SIG-M5 treated with dmso at 0.1 percent for 504 hours (cell line): ENCODE measurements around the gene GOLGA6L2.
"Not testable (repeated sequence)": the region's sequence is repeated elsewhere in the genome, so short reads cannot be mapped to it uniquely, and the experiment has no call there.

ENCODE experiments used
- DNase-seq: peaks from one replicate; lab custom pipeline; 2025; ENCODE audit not compliant: unreplicated experiment; lab: John Stamatoyannopoulos, UW

The GOLGA6L2 gene

DNA sequence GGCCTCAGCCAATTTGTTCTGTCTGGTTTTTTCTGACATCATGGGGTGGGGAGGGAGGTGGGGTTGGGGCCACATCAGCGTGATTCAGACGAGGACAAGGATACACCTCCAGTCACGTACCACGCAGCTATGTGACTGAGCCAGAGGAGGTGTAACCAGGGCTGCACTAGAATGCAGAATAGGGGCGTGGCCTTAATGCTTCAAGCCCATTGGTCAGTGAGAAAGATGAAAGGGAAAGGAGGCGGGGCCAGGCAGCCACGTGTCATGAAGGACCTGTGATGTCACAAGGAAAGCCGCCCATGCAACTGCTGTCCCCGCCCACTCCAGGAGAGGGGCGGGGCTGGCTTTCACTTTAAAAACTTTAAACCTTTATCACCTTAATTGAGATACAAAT, at the start of gene GOLGA6L2:
TSS of gene GOLGA6L2 (minus strand) at position 137 of the 394 bp plus-strand sequence. CDS start at position 75, 62 bp downstream.
- DNase-seq, result no peak

DNA sequence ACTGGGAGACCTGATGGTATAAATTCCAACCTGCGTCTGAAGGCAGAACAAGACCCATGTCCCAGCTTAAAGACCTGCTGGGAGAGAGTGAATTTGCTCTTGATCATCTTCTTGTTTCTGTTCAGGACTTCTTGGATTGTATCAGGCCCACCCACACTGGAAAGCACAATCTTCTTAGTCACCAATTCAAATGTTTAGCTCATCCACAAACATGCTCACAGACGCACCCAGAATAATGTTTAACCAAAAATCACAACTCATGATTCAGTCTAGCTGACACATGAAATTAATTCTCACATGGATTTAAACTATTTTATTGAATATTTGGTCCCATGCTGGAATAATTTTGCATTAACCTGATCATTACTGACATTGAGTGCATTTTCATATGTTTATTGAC, 37.8 kb upstream of the GOLGA6L2 start:
- no peak for DNase-seq

DNA sequence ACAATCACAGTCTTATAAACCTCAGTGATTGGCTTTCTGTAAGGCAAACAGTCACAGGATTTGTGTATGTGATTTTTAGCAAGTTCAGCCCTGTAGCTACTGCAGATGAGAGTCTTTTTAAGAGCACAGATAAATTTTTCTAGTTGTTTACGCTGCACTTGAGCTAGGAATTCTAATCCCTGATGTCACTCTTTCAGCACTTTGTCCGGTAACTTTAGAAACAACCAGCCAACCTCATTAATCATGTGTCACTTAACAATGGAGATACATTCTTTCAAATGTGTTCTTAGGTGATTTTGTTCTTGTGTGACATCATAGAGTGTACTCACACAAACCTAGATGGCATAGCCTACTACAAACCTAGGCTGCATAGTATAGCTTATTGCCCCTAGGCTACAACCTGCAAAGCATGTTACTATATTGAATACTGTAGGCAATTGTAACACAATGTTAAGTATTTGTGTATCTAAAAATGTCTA, 36.8 kb upstream of the GOLGA6L2 start:
- DNase-seq, result no peak

- no peak for DNase-seq
These were observed 35.9 kb upstream of the GOLGA6L2 start for GRCh38 chr15:23482764-23483489.

- DNase-seq, result no peak
These were observed 35.2 kb upstream of the GOLGA6L2 start for GRCh38 chr15:23482228-23482627.

- no peak for DNase-seq
These were observed 30.9 kb upstream of the GOLGA6L2 start for GRCh38 chr15:23477920-23478319.

GRCh38 chr15:23472678-23473077, 25.6 kb upstream of the GOLGA6L2 start:
- no peak for DNase-seq

DNA sequence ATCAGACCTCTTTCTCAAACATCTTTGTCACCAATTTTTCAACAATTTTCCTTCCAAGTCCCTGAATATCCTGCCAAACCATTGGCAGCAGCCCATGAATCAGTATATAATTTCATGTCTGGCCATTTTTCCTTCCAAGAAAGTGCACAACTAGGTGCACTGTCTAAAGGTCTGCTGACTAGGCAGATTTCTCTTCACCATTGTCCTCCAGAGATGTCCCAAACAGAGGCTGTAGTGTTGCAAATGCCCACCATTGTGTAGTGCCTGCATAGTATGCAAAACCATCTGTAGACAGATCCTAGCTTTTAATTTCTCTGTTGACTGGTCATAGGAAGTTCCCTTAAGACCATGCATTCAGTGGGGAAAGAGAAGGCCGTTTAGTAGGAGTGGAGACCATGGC, 25.0 kb upstream of the GOLGA6L2 start:
- DNase-seq, result no peak

DNA sequence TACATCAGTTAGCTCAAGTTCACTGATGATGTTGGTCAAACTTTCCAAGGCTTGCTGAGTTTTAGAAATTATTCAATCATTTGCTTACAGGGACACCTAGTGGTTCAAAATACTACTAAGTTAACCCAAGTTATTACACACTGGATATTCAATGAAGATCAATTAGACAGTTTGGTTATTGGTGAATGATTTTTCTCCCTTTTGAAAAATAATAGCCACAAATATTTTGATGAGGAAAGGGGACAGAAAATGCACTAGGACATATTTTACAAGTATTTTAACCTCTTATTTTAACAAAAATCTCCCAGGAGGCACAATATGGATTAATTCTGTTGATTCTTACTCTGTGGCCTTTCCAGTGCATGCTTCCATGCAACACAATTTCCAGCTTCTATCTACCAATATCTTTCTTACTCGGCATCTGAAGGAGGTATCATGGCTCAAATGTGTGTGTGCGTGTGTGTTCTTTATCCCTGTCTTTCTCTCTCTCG, 20.1 kb upstream of the GOLGA6L2 start:
- DNase-seq, result peak; percentile 26

DNA sequence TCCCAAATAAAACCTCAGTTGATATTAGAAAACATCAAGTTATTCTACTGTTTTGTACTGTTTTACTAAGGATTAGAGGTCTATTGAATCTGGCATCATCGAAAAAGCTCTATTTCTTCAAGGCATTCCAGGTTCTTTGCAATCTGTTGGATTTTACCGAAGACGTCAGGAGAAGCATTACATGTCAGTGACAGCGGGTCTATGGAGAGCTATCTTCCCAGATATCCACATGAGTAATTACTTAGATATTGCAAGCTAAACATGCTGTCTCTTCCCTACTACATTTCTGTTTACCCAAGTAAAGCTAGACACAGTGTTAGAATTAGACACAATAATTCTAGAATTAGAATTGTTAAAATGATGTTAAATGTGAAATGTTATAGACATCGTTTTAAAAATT, 10.8 kb upstream of the GOLGA6L2 start:
- no peak for DNase-seq

DNA sequence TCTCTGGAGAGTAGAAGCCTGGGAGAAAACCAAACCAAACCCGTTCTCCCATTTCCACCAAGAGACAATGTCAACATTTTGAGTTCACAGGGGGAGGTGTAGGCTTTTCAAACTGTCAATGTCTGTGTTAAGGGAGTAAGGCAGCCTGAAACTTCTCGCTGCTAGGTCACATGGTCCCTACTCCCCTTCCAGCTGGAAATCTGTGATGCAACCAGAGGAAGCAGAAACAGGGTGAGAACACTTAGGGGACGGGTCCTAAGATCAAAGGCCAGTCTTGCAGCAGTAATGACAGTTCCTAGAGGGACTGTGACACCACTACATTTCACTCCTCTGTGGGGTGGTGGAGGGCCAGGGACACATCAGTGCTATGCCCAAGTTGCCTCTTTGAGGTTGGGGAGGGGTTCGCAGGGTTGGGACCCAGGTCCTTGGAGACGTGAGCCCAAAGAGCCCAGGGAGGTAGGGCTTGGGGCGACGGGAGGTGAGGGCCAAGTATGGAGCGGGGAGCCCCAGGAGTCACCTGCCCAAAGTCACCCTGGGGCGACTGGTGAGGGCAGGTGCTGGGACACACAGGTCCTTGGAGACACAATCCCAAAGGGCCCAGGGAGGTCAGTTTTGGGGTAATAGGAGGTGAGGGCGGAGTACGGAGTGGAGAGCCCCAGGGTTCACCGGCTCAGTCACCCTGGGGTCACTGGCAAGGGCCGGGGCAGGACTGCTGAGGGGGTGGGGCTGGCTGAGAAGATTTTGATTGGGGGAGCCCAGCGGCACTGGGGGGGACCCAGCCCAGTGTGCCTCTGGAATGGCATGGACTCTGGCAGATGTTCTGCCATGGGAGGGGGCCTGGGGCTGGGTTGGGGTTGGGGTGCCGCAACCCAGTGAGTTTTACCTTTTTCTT, 582 bp downstream of the GOLGA6L2 start:
- no peak for DNase-seq

DNA sequence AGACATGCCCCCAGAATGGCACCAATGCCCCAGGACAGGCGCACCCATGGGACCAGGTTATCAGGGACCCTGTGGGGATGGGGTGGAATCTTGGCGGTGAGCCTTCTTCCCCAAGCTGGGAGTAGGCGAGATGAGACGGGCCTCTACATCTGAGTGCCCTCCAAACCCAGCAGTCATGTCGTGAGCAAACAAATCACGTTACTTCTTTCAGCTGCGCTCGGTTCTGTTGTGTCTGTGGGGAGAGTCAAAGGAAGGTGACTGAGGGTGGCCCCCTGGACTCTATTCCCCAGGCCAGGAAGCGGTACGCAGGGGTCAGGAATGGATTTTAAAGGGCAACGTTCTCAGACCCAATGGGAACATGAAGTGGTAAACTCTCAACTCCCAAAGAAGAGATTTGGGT, 2.8 kb downstream of the GOLGA6L2 start:
- DNase-seq, result no peak

DNA sequence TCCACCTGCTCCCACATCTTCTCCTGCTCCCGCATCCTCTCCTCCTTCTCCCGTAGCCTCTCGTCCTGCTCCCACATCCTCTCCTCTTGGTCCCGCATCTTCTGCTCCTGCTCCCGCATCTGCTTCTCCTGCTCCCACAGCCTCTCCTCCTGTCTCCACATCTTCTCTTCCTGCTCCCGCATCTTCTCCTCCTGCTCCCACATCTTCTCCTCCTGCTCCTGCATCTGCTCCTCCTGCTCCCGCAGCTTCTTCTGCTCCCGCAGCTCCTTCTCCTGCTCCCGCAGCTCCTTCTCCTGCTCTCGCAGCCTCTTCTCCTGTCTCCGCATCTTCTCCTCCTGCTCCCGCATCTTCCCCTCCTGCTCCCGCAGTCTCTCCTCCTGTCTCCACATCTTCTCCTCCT, 5.8 kb downstream of the GOLGA6L2 start:
- no peak for DNase-seq

DNA sequence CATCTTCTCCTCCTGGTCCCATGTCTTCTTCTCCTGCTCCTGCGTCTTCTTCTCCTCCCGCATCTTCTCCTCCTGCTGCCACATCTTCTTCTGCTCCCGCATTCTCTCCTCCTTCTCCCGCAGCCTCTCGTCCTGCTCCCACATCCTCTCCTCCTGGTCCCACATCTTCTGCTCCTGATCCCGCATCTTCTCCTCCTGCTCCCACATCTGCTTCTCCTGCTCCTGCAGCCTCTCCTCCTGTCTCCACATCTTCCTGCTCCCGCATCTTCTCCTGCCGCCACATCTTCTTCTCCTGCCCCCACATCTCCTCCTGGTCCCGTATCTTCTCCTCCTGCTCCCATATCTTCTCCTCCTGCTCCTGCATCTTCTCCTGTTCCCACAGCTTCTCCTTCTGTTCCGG, 6.4 kb downstream of the GOLGA6L2 start:
- no peak for DNase-seq

DNA sequence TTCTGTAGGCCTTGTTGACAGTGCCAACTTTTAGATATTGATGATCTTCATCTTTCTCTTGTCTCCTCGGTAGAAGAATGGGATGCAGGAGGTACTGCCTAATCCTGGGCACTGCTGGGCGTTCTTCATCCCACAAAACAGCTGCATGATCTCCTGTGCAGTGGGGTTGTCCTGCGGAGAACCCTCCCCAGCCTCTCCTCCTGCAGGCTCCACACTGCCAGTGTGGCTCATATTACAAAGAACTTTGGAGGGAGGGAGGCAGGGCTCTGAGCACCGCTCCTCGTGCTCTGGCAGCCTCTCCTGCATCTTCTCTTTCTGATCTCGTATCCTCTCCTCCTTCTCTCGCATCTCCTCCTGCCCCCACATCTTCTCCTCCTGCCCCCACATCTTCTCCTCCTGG, 7.5 kb downstream of the GOLGA6L2 start:
- DNase-seq, result no peak

GRCh38 chr15:23438816-23439466, 8.1 kb downstream of the GOLGA6L2 start:
- no peak for DNase-seq

DNA sequence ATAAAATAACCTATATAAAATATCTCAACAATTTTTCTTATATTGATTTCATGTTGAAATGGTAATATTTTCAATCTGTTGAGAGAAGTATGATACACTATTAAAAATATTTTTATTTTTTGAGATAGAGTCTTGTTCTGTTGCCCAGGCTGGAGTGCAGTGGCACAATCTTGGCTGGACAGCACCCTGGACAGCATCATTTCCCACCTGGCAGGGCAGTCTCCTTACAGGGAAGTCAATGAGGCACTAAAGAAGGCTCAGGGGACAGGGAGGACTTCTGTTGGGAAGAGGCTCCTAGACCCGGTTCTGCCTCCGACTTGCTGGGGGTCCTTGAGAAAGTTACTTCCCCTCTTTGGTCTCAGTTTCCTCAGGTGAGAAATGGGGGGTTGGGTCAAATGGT, 9.4 kb downstream of the GOLGA6L2 start:
- DNase-seq, result no peak

GRCh38 chr15:23437146-23437545, 9.9 kb downstream of the GOLGA6L2 start:
- no peak for DNase-seq

DNA sequence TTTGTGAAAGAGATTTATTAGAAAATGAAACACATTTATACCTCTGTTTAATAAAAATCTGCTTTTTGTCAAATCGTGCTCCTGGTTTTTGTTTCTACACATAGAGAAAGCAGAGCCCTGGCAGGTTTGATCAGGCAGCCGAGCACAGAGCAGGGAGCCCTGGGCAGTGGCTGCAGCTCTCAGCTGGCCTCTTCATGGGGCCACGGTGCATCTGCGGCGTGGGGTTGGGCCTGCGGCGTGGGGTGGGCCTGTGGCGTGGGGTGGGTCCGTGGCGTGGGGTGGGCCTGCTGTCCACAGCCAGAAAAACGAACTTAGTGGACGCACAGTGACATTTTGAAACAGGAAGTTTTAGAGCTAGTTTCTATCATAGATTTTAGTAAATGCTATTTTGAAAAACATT, 10.6 kb downstream of the GOLGA6L2 start:
- DNase-seq, result no peak

GRCh38 chr15:23434699-23435098, 12.3 kb downstream of the GOLGA6L2 start:
- DNase-seq, result not testable (repeated sequence)

- DNase-seq, result not testable (repeated sequence)
These were observed 21.7 kb downstream of the GOLGA6L2 start for GRCh38 chr15:23425327-23425726.
